ENCODE measurements around the gene ACP4.

The ACP4 gene

GRCh38 chr19:50815439-50815838, 25.2 kb downstream of the ACP4 start:
- TF ChIP-seq RAD21 (IDR thresholded peaks at IDR 0.05; ENCODE audit: low read depth) (no peak), FOXM1 (IDR thresholded peaks at IDR 0.05; ENCODE audit: borderline replicate concordance, low read depth) (no peak), USF1 (IDR thresholded peaks at IDR 0.05) (peak; percentile 60; the same call in 1 of the 2 replicates), EP300 (IDR thresholded peaks at IDR 0.05; ENCODE audit: borderline replicate concordance) (no peak)

GRCh38 chr19:50817941-50818858, 28.0 kb downstream of the ACP4 start:
- no peak for TF ChIP-seq TCF12 (IDR thresholded peaks at IDR 0.05; ENCODE audit: low read depth)
- TF ChIP-seq USF1 (IDR thresholded peaks at IDR 0.05): no peak
- TF ChIP-seq REST (IDR thresholded peaks at IDR 0.05; ENCODE audit: low read depth): no peak
- 0 out of 2 replicates have a peak, but pooled peaks have one; percentile 30 for TF ChIP-seq MAX (IDR thresholded peaks at IDR 0.05)
- TF ChIP-seq EP300 (IDR thresholded peaks at IDR 0.05; ENCODE audit: borderline replicate concordance): no peak

- TF ChIP-seq RAD21 (IDR thresholded peaks at IDR 0.05; ENCODE audit: low read depth) (no peak), EGR1 (IDR thresholded peaks at IDR 0.05) (no peak), CEBPB (IDR thresholded peaks at IDR 0.05) (no peak), ZBTB7A (IDR thresholded peaks at IDR 0.05; ENCODE audit: low read depth) (no peak), YY1 (IDR thresholded peaks at IDR 0.05; ENCODE audit: low read depth) (no peak), MAX (IDR thresholded peaks at IDR 0.05) (no peak), USF1 (IDR thresholded peaks at IDR 0.05) (no peak), NFIC (IDR thresholded peaks at IDR 0.05) (no peak), TCF12 (IDR thresholded peaks at IDR 0.05; ENCODE audit: low read depth) (no peak), FOXM1 (IDR thresholded peaks at IDR 0.05; ENCODE audit: borderline replicate concordance, low read depth) (no peak), EP300 (IDR thresholded peaks at IDR 0.05; ENCODE audit: borderline replicate concordance) (no peak), TEAD4 (IDR thresholded peaks at IDR 0.05) (no peak), REST (IDR thresholded peaks at IDR 0.05; ENCODE audit: low read depth) (no peak)
Observed at GRCh38 chr19:50818859-50819472, 28.8 kb downstream of the ACP4 start.

- no peak for TF ChIP-seq NFIC (IDR thresholded peaks at IDR 0.05)
- TF ChIP-seq YY1 (IDR thresholded peaks at IDR 0.05; ENCODE audit: low read depth): no peak
- no peak for TF ChIP-seq RAD21 (IDR thresholded peaks at IDR 0.05; ENCODE audit: low read depth)
- no peak for TF ChIP-seq EP300 (IDR thresholded peaks at IDR 0.05; ENCODE audit: borderline replicate concordance)
Observed at GRCh38 chr19:50819636-50820035, 29.4 kb downstream of the ACP4 start.

- TF ChIP-seq YY1 (IDR thresholded peaks at IDR 0.05; ENCODE audit: low read depth) (no peak), CEBPB (IDR thresholded peaks at IDR 0.05) (no peak), EP300 (IDR thresholded peaks at IDR 0.05; ENCODE audit: borderline replicate concordance) (no peak), TEAD4 (IDR thresholded peaks at IDR 0.05) (no peak), CREB1 (IDR thresholded peaks at IDR 0.05; ENCODE audit: low read depth) (no peak), TAF1 (IDR thresholded peaks at IDR 0.05; ENCODE audit: low read depth) (no peak), NFIC (IDR thresholded peaks at IDR 0.05) (no peak), TCF12 (IDR thresholded peaks at IDR 0.05; ENCODE audit: low read depth) (no peak), FOXM1 (IDR thresholded peaks at IDR 0.05; ENCODE audit: borderline replicate concordance, low read depth) (no peak), MAX (IDR thresholded peaks at IDR 0.05) (no peak), ZBTB7A (IDR thresholded peaks at IDR 0.05; ENCODE audit: low read depth) (no peak), EGR1 (IDR thresholded peaks at IDR 0.05) (no peak), REST (IDR thresholded peaks at IDR 0.05; ENCODE audit: low read depth) (no peak), RAD21 (IDR thresholded peaks at IDR 0.05; ENCODE audit: low read depth) (no peak)
Observed at GRCh38 chr19:50820086-50820485, 29.9 kb downstream of the ACP4 start.
